Glomerular endothelial cell (primary cell): ENCODE results near the gene PARD6A. TPM values are rescaled to one million over a fixed set of nuclear protein-coding genes. Genes with fewer than 3 reads are reported as not detected.

Experiments
- DNase-seq: peaks from one replicate; pipeline ENCODE4 v3.0.0-alpha.2; 2011; ENCODE audit warnings: low read depth, low spot score; ENCODE audit errors: extremely low read depth
- total RNA-seq: library from RNA; depleted of rRNA; stranded (reverse); fragments of >200 nt; gene quantifications from 2 replicates; pipeline ENCODE4 v1.2.3, GENCODE V29; 2015

PARD6A gene
- total RNA-seq, 1 donor from 2014 or later: 0.82 TPM

- DNase-seq: no peak
These were observed 7.5 kb upstream of the PARD6A start for GRCh38 chr16:67653128-67653788.

- DNase-seq: no peak
These were observed 6.9 kb upstream of the PARD6A start for GRCh38 chr16:67653789-67654402.

GRCh38 chr16:67654403-67654911 is 6.3 kb upstream of the PARD6A start:
- no peak for DNase-seq

- DNase-seq: no peak
These were observed 5.4 kb upstream of the PARD6A start for GRCh38 chr16:67655363-67655762.

GRCh38 chr16:67656344-67657016 is 4.3 kb upstream of the PARD6A start:
- DNase-seq: no peak

- DNase-seq: no peak
These were observed 3.6 kb upstream of the PARD6A start for GRCh38 chr16:67657017-67657608.

- DNase-seq: no peak
These were observed 2.8 kb upstream of the PARD6A start for GRCh38 chr16:67657751-67658518.

GRCh38 chr16:67658849-67659674 is 1.7 kb upstream of the PARD6A start:
- no peak for DNase-seq

- DNase-seq: no peak
These were observed 841 bp upstream of the PARD6A start, which contains the start of gene ACD for GRCh38 chr16:67659675-67660563. ACD (minus strand) TSS chr16:67660260; CDS start chr16:67660220, 40 bp downstream.

- DNase-seq: no peak
These were observed 471 bp downstream of the PARD6A start for GRCh38 chr16:67661101-67661761.

- no peak for DNase-seq
These were observed 1.3 kb downstream of the PARD6A start for GRCh38 chr16:67661886-67662652.

GRCh38 chr16:67662653-67663010 is 1.9 kb downstream of the PARD6A start:
- DNase-seq: no peak

- no peak for DNase-seq
These were observed 2.6 kb downstream of the PARD6A start for GRCh38 chr16:67663151-67663876.

GRCh38 chr16:67663877-67664222 is 3.1 kb downstream of the PARD6A start:
- DNase-seq: no peak

- no peak for DNase-seq
These were observed 3.5 kb downstream of the PARD6A start for GRCh38 chr16:67664258-67664657.

GRCh38 chr16:67664871-67665270 is 4.1 kb downstream of the PARD6A start:
- no peak for DNase-seq

- no peak for DNase-seq
These were observed 4.8 kb downstream of the PARD6A start for GRCh38 chr16:67665598-67665997.
